OCI-M2 (cell line): ENCODE measurements around the gene UROC1.

Experiments used
- DNase-seq: peaks from one replicate; lab custom pipeline; 2025; ENCODE audit not compliant: unreplicated experiment; lab: John Stamatoyannopoulos, UW

UROC1 gene

DNA sequence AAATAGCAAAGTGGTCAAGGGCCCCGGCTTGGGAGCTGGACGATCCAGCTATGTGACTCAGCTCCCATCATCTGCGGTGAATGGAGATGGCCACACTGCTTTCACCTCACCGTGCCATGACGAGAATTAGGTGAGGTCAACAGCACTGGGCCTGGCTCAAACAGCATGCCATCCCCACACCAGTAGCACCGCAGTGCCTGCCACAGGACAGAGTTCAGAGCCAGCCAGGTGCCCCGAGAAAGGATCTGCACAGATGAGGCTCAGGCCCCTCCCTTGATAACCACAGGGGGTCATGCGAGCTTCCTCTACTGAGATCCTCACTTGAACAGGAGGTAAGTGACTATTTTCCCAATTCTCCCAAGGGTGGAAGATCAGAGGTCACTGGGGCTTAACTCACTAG, 71.3 kb downstream of the UROC1 start:
- no peak for DNase-seq

DNA sequence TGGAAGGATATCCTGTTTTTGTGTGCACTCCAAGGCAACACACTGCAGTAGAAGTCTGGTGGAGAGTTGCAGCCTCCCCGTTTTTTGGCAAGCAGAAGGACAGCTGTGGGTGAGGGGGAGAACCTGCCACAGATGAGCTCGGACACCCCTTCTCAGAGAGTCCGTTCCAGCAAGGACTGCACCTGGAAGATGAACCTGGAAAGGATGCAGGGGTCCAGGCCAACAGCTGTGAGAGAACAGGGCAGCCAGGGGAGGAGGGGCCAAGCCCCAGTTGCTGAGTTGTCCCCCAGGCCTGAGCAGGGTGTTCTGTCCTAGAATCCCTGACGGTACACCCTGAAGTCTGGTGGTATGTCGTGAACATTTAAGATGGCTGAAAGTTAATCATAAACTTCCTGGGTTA, 72.1 kb downstream of the UROC1 start:
- no peak for DNase-seq

DNA sequence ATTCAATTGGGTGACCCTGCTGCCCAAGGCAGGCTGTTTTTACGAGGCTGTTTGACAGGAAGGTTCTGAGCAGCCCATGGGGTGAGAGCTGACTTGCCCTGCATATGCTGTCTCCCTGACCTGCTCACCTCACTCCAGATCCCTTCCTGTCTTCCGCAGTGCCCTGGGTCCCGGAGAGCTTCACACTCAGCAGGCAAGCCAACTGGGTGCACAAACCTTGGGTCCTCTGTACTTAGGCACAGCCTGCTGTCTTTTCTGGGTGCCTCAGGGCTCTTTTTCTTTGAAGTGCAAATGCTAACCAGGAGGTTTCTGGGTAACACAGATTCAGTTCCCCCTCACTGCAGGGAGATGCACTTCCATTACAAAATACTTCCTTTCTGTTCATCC, 74.7 kb downstream of the UROC1 start:
- DNase-seq: no peak

DNA sequence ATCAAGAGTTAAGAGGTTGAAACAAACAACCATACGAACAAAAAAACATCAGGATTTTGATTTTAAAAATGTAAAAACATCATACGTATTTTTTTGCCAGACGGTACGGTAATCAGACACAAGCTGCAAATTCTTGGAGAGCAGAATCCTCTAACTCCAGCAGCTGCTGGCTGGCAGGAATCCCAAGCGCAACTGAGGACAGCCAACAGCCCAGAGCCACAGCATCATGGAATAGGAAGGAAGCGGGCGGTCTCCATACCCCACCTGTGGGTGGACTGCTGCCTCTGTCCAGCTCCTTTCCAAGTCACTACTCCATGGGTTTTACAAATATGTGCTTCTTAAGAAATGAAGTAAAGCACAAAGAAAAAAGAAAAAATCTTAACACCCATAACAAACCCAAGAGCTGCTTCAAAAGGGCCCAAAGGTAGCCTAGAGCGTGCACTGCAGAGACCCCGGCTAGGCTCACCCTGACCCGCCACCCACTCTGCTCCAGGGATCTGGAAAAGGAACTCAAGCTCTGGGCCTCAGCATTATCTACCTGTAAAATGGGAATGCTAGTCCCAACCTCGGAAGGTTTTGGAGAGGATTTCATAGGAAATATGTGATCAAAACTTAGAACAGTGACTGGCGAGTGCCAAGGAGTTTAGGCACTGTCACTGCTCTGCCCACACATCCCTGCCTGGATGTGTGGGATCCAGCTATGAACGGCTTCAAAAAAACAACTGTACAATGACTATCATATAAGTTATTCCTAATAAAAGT, 75.3 kb downstream of the UROC1 start:
- DNase-seq: no peak

DNA sequence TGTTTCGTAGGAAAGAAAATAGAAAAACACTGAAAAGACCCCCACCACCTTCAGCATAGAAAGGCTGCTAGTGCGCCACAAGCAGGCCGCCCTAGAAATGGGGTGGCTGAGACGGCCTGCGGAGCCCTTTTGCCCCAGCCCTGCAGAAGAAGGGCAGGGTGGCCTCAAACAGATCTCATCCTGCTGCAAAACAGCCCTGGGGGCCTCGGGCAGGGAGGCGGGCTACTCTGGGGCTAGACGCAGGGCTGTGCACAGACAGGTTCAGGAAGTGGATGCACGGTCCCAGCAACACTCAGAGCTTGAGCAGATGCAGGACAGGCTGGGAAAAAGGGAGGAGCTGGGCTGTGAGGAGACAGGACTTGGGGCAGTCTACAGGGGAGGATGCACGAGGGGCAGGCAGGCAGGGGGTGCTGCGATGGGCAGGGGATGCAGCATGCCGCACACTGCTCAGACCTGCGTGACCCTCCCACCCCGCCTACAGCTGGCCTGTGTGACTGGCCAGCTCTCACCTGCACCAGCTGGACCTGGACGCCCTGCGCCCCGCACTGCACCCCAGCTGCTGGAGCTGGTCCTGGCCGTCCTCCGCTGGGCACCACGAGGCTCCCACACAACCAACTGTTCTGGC, 76.2 kb downstream of the UROC1 start:
- no peak for DNase-seq

DNA sequence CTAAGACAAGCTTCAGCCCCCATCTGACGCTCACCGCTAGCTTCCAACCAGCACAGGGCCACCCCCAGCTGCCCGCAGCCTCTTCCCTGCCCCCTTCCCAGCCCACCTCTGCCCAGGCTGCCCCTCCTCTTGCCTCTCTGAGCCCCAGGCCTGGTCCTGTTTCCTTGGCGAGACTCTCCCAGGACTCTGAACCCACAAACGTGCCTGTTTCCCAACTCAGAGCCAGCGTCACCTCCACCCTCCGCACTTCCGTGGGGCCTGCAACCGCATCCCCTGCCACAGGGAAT, 76.9 kb downstream of the UROC1 start:
- no peak for DNase-seq

DNA sequence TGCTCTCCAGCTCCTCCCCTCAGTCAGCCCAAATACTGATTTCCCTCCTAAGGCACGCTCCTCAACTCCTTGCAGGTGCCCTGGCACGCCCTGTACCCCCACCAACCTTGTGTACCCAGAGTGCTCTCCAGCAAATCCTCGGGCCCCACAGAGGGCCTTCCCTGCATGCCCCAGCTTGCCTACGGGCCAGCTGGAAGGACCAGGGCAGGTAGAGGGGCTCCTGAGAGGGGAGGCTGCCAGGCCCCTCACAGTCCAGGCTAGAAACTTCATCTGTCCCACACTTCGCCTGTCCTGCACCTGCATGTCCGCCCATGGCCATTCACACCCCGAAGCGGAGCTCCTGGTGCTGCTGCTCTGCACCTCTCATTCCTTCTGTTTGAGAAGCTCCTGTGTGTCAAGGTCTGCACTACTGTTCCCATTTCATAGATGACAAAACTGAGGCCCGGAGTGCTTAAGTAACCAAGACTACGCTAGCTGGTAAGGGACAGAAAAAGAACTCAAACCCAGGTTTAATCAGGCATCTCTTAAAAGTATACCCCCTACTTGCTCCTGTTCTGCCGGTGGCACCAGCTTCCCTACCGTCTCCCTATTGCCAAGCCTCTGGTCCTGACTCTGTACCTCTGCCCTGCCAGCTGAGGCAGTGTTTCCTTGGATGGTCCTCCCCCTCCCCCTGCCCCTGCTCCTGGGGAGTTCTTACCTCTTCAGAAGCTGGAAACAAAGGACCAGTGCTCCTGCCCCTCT, 77.4 kb downstream of the UROC1 start:
- no peak for DNase-seq

DNA sequence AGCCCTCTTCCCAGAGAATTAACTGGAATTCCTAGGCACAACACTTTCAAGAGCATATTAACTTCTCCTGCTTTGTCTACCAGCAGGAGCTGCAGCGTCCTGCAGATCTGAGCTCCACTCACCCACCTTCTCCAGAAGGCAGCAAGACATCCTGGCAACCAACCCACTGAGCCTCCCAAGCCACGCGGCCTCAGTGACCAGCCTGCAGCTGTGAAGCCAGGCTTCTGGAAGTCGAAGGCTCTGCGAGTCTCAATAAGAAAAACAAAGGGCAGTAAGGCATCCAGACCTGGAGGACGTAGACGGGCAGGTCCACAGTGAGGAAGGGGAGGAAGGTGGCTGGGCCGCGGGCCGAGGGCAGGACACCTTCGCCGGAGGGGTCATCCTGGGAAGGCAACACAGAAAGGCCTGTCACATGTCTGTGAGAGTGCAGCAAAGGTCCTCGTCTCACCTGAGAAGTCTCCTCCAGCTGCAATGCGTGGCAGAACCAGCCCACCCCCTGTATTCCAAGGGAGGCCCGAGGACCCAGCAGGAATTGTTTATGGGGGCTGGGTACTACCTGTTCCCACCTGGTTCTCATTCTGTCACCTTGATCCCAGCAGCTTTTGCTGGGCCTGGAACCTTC, 78.1 kb downstream of the UROC1 start:
- DNase-seq: no peak

DNA sequence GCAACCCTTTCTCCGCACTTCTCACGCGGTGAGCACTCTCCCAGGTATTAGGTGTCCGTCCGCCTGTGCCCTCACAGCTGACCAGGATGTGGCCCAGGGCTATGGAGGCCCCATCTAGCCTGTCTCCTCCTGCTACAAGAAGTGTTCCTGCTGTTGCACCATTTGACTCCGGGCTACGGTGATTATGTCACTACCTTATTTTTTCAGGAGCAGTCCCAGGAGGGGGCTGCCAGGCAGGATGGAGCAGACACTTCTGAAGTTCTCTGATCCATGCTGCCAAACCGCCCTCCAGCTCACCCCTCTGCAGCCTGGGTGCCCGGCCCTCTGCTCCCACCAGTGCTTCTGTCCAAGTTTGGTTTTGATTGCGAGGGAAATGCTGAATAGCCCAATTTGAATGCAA, 78.8 kb downstream of the UROC1 start:
- no peak for DNase-seq

DNA sequence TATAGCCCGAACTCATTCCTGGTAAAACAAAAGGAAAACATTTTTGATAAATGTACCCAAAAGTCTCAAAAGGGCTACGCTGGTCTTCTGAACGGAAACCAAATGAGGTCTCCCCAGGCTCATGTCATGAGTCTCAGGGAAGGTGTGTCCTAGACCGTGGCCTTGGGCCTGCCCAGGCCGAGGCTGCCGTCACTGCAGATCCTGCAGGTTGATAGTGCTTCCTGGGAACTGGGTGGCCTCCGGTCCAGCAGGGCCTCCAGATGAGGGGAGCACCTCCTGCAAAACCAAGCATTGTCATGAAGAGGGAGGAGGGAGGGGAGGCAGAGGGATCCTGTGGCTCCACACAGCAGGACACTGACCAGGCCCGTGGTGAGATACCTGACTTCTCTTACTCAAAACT, 79.4 kb downstream of the UROC1 start:
- DNase-seq: no peak

DNA sequence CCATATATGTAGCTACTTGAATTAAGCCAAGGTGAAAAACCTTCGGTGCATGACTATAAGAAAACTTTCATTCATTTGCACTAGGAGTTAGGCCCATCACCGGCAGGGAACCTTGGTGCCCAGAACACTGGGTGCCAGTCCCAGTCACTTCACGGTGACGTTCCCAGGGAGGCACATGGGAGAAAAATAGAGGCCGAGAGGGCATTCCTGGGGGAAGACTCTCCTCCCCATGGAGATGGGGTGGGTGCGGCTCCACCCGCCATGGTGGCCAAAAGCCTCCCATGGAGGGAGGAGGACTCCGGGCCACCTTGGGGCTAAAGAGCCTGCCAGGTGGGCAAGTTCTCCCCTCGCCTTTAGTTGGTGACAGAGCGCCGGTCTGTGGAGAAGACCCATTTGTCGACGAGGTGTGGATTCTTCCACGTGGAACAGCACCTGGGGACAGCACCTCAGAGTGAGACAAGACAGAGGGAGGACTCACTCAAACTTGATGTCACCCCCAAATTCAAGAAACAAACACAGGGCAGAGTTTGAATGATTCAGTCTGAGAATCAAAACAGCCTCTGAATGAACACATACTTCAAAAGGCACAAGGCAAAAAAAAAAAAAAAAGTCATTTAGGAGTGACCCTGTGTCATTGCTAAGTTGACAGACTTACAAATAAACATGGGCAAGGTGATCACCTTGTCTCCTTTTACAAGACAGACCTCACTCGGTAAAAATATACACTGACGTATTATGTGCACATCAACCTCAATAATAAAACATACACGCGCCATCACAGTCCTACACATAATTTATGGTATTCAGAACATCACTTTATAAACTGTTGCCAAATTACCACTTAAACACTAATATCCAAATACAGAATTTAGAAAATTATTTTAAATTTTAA, 80.5 kb downstream of the UROC1 start:
- DNase-seq: no peak

DNA sequence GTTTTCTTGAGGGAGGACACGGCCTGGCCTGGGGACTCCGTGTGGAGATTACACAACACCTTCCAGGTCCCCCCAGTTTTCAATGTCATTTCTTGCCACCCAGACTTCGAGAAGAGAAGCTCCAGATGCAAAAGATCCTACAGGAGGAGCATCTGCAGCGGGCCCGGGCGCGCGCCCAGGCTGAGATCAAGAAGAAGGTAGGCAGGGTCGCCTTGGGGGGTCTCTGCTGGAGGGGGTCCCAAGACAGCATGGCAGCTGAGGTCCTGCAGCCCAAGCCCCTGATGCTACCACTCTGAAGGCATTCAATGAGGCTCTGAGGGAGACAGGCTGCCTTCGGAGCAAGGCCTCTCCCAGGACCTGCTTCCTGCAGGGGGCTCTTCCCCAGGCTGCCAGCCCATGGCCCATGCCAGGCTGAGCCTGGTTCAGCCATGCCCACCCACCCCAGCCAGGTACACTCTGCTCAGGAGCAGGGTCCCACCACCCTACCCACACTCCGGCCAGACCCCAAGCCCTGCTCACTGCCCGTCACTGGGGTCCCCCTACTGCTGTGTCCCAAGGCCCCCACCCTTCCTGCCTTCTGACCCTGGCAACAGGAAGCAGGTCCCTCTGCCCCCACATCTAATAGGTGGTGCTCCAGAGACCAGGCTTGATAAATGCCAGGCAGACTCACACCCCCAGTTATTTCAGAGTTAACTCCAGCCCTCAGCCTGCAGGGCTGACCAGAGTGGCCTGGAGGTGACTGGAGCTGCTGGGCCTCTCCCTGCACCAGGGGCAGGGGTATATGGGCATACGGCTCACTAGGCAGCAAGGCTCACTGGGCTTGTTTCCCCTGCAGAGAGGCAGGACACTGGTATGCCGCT, 81.9 kb downstream of the UROC1 start:
- DNase-seq: no peak

DNA sequence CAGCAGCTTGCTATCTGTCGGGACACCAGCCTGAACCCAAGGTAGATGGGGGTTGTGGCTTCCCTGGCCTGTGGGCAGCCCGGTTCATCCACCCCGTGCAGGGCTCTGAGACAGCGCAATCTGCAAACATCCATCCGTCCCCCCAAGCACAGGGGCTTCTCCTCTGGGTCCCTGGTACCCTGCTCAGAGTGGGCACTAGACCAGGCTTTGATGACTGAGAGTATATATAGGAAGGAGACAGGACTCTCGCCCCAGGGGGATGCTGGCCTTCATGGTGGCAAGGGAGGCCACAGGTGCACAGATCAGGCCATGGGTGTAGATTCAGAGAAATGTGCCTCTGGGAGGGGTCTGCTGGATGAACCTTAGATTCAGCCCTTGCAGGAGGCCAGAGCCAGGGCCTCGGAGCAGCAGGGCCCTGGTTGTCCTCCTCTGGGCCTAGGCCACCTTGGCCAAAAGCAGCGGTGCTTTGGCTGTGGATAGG, 82.6 kb downstream of the UROC1 start:
- no peak for DNase-seq

DNA sequence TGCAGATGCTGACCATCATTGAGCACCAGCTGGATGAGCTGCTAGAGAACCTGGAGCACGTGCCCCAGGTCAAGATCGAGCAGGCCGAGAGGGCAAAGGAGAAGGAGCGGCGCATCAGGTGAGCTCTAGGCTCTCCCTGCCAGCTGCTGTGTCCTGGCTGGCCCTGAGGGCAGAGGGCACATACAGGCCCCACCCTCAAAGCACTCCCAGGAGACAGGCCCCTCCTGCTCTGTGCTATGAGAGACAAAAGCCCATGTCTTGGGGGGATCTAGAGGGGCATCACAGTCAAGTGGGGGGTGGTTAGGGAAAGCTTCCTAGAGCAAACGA, 83.3 kb downstream of the UROC1 start:
- no peak for DNase-seq

DNA sequence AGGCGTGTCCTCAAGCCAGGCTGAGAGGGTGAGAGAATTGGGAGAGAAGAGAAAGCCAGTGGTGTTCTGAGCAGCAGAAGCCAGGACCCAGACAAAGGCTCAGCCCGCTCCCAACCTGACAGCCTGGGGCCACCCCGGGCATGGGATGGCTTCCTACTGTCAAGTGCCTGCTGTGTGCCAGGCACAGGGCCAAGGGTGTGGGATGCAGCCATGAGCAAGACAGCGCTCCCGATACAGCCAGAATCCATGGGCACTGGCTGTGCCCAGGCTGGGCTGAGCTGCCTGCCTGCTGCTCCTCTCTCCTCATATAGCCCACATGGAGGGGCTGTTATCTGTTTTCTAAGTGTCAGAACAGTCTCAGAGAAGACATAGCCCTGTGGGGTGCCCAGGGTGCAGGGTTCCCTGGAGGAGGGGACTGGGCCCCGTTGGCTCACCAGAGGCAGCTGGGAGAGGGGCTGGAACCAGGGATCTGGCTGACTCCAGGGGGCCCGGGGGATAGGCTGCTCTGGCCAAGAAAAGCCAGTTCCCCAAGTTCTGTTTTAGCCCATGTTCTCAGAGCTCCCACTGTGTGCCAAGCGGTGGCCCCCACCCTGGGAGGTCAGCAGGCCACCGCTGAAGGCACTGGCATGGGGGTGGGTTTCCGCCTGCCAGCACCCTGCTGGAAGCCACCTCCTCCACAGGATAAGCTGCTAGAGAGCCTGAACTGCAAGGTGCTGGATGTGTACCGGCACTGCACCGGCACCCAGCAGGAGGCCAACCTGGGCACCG, 83.9 kb downstream of the UROC1 start:
- no peak for DNase-seq

DNA sequence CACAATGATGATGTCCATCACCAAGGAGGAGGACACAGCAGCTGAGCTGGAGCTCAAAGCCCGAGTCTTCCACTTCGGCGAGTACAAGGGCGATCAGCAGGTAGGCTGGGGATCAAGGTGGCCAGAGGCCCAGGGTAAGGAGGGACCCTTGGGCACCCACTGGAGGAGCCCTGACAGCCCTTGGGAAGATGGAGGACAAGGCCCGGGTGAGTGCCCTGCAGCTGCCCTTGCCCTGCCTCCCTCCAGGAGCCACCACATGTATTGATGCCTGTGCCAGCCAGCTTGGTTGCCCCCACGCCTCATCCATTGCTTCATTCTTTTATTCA, 84.5 kb downstream of the UROC1 start:
- no peak for DNase-seq

DNA sequence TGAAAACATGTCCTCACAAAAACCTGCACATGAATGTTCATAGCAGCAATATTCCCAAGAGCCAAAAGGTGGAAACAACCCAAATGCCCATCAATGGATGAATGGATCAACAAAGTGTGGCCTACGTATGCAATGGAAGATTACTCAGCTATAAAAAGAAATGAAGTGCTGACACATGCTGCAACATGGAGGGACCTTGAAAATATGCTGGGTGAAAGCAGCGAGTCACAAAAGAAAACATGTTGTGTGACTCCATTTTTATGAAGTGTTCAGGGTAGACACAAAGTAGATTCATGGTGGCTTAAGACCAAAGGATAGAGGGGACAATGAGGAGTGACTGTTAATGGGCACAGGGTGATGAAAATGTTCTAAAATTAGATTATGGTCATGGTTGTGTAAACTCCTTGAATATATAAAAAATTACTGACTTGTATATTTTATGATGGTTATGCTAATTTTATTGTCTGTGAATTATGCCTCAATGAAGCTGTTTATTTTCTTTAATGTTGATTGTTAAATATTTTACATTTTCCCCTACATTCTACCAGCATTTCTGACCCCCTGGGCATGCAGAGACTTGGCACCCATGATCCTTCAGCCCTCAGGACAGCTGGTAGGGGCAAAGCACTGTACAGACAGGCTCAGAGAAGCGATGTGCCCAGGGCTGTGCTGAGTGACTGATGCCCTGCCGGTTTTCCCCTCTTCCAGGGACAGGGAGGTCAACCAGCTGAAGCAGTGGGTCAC, 85.0 kb downstream of the UROC1 start:
- no peak for DNase-seq
